ENCODE results near the gene BHLHE23. TPM values are rescaled to one million over a fixed set of nuclear protein-coding genes. Genes with fewer than 3 reads are reported as not detected.

BHLHE23 gene
- total RNA-seq, 1 experiment from 2014 or later = not detected

DNA sequence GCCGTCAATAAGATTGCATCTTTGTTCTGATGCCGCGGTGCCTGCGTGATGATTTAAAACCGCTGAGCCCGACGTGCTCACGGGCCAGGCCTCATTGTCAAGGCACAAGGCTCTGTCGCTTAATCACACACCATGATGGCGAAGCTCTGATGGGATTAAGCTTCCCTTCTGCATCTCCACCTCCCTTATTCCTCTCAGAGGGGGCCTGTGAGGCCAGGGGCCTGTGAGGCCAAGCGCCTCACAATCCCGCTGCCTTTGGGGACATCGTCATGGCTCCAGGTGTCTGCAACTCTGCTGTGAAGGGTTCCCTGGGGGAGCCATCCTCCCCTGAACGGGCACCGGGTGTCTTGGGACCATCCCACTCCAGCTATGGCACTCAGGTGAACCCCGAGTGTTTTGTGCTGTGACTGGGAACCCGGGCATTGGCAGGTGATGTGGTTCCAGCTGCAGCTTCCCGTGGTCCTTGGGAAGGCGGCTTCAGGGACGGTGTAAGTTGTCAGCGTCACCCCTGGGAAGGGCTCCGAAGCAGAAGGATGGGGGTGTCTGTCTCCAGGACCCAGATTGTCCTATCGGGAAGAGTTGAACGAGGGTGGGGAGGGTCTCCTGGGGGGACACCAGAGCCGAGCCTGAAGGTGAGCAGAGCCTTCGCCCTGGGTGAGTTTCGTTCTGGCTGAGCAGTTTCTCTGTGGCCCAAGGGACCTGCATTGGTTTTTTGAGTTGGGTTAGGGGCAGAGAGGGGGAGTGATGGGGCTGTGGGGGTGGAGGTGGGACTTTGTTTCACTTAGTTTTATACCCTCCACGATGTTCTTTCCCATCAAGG, 18.0 kb upstream of the BHLHE23 start:
- Histone ChIP-seq H3K4me3 (no peak overlapping the region), H3K4me1 (replicated peaks; ENCODE audit: insufficient read depth) (no peaks in the 10 kb centered on the region), H3K79me2 (ENCODE audit: low read depth) (no peaks in the 10 kb centered on the region), H4K20me1 (ENCODE audit: insufficient read depth) (peaks cover 5% of the 10 kb centered on the region; the same call in 1 of the 2 replicates), H3K27ac (no peak overlapping the region), H3K9me2 (ENCODE audit: insufficient read depth) (no peaks in the 10 kb centered on the region), H3K36me3 (ENCODE audit: low read depth) (no peaks in the 10 kb centered on the region), H2AFZ (no peak overlapping the region), H3K9me3 (ENCODE audit: insufficient read depth, low read depth) (no peaks in the 10 kb centered on the region), H3K4me2 (no peak overlapping the region), H3F3A (ENCODE audit: insufficient read depth, low read depth) (no peaks in the 10 kb centered on the region), H3K27me3 (ENCODE audit: insufficient read depth, low read depth) (peaks cover 85% of the 10 kb centered on the region)
- DNase-seq = no peak
- ChIA-PET POLR2A (ENCODE audit: unreplicated experiment) (no interaction called here), CTCF (no interaction called here)
- BruUV-seq (replicated peaks) = no TSS peak
- intact Hi-C loops (cut with micrococcal nuclease; ENCODE audit: unreplicated experiment) = no loop called here
- no peak for TF ChIP-seq EZH2 (IDR thresholded peaks at IDR 0.05; ENCODE audit: low read depth)
- TF ChIP-seq, protein P1, sequence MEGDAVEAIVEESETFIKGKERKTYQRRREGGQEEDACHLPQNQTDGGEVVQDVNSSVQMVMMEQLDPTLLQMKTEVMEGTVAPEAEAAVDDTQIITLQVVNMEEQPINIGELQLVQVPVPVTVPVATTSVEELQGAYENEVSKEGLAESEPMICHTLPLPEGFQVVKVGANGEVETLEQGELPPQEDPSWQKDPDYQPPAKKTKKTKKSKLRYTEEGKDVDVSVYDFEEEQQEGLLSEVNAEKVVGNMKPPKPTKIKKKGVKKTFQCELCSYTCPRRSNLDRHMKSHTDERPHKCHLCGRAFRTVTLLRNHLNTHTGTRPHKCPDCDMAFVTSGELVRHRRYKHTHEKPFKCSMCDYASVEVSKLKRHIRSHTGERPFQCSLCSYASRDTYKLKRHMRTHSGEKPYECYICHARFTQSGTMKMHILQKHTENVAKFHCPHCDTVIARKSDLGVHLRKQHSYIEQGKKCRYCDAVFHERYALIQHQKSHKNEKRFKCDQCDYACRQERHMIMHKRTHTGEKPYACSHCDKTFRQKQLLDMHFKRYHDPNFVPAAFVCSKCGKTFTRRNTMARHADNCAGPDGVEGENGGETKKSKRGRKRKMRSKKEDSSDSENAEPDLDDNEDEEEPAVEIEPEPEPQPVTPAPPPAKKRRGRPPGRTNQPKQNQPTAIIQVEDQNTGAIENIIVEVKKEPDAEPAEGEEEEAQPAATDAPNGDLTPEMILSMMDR (conservative IDR thresholded peaks at IDR 0.05) = no peak

DNA sequence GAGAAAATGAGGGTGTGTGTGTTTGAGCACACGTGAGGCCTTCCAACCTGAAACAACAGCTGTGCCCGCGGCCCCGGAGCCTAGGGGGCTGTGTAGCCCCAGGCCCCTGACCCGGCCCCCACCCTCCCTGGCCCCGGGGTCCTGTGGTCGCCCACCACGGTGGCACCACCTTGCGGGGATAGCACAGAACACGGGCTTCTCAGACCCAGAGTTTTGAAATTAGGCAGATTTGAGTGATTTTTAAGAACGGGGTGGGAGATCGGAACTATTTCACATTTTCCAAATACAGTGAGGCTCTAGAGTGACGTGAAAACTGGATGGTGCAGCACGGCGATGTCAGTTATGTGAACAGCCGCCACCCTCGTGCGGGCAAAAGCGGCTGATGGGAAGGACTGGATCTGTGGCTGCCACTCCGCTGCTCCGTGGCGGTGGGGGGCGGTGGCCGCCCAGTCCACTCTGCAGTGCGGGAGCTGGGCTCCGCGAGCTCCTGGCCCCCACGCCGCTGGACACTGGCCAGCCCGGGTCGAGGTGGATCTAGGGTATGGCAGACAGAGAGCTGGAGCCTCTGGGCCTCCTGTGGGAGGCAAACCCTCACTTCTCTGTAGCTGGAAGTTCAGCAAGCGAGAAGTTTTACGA, 17.3 kb upstream of the BHLHE23 start:
- BruUV-seq (replicated peaks) = no TSS peak
- intact Hi-C loops (cut with micrococcal nuclease; ENCODE audit: unreplicated experiment) = no loop called here
- Histone ChIP-seq H3K4me1 (replicated peaks; ENCODE audit: insufficient read depth) (peaks cover 5% of the 10 kb centered on the region), H3K36me3 (ENCODE audit: low read depth) (no peaks in the 10 kb centered on the region), H3K27ac (no peak overlapping the region), H3K9me3 (ENCODE audit: insufficient read depth, low read depth) (no peaks in the 10 kb centered on the region), H3K4me2 (no peak overlapping the region), H3K27me3 (ENCODE audit: insufficient read depth, low read depth) (peaks cover 86% of the 10 kb centered on the region), H3K79me2 (ENCODE audit: low read depth) (no peaks in the 10 kb centered on the region), H4K20me1 (ENCODE audit: insufficient read depth) (peaks cover 5% of the 10 kb centered on the region; the same call in 1 of the 2 replicates), H3K4me3 (no peak overlapping the region), H2AFZ (no peak overlapping the region), H3K9me2 (ENCODE audit: insufficient read depth) (no peaks in the 10 kb centered on the region), H3F3A (ENCODE audit: insufficient read depth, low read depth) (no peaks in the 10 kb centered on the region)
- TF ChIP-seq, protein P1 (conservative IDR thresholded peaks at IDR 0.05) = no peak
- TF ChIP-seq EZH2 (IDR thresholded peaks at IDR 0.05; ENCODE audit: low read depth) = no peak
- POLR2A ChIA-PET (ENCODE audit: unreplicated experiment) = no interaction called here
- no peak for DNase-seq
- CTCF ChIA-PET = no interaction called here

DNA sequence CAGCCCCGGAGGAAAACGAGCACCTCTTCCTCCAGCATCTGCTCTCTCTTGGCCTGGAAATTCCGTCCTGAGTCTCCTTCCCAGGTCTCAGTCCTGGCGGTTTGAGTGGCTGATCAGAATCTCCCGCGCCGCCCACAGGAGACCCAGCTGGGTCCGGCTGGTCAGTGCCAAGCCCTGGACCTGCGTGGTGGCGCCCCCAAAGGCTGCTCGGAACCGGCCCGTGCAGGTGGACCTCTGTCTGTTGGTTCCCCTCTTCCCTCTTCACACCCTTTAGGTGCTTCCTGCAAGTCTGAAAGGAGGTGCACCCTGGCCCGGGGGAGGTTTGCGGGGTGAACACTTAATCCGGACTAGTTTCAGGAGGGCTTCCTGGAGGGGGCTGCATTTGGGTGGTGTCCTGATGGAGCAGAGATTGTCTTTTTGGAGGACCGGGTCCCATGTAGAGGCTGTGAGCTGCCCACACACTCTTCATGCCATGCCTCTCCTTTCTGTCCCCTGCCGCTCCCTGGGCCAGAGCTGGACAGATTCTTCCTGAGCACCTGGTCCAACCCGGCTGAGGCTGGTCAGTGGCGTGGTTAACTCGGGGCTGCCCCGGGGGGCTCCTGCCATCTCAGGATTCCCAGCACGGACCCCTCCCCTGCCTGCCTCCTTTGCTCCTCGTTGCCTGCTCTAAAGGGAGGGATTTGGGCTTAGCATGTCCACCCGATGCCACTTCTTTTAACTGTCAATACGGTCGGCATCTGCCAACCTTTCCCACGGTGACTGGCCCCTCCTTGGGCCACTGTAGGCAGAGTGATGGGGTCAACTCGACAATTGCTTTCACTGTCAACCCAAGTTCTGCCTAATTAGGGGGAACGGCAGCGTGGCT, 16.5 kb upstream of the BHLHE23 start:
- no peaks in the 10 kb centered on the region for H3K9me2 ChIP-seq (ENCODE audit: insufficient read depth)
- no peaks in the 10 kb centered on the region for H3F3A ChIP-seq (ENCODE audit: insufficient read depth, low read depth)
- H3K4me2 ChIP-seq = no peak overlapping the region
- POLR2A ChIA-PET (ENCODE audit: unreplicated experiment) = no interaction called here
- peaks cover 93% of the 10 kb centered on the region for H3K27me3 ChIP-seq (ENCODE audit: insufficient read depth, low read depth)
- H3K27ac ChIP-seq = no peak overlapping the region
- DNase-seq = no peak
- peaks cover 5% of the 10 kb centered on the region; the same call in 1 of the 2 replicates for H4K20me1 ChIP-seq (ENCODE audit: insufficient read depth)
- no peaks in the 10 kb centered on the region for H3K79me2 ChIP-seq (ENCODE audit: low read depth)
- no peaks in the 10 kb centered on the region for H3K36me3 ChIP-seq (ENCODE audit: low read depth)
- intact Hi-C loops (cut with micrococcal nuclease; ENCODE audit: unreplicated experiment) = no loop called here
- H3K4me1 ChIP-seq (replicated peaks; ENCODE audit: insufficient read depth) = peaks cover 5% of the 10 kb centered on the region
- CTCF ChIA-PET = no interaction called here
- H2AFZ ChIP-seq = no peak overlapping the region
- TF ChIP-seq, protein P1 (conservative IDR thresholded peaks at IDR 0.05) = no peak
- no peak for TF ChIP-seq EZH2 (IDR thresholded peaks at IDR 0.05; ENCODE audit: low read depth)
- no peaks in the 10 kb centered on the region for H3K9me3 ChIP-seq (ENCODE audit: insufficient read depth, low read depth)
- no peak overlapping the region for H3K4me3 ChIP-seq
- no TSS peak for BruUV-seq (replicated peaks)

All from PC-9 (cell line).